GM13977 (cell line): ENCODE results near the gene LAMA3.

ENCODE experiments used
- DNase-seq: peaks from one replicate; pipeline ENCODE4 v3.0.0; 2012; ENCODE audit warnings: low spot score
- CTCF ChIP-seq: IDR thresholded peaks from 2 replicates; pipeline ENCODE4 v1.5.1; 2012; ENCODE audit warnings: mild to moderate bottlenecking, control low read depth; ENCODE audit not compliant: insufficient read depth; ENCODE audit errors: extremely low read depth, missing control alignments
- in situ Hi-C: fragments of 300-500 bp; cut with MboI; formaldehyde crosslinking; loops from one replicate; pipeline ENCODE4 v1.12.0; 2022; ENCODE audit warnings: low sequenced_read_pairs, low pct_unique_long_range_greater_than_20kb, mixed read lengths, inconsistent platforms; ENCODE audit not compliant: unreplicated experiment

Gene LAMA3

GRCh38 chr18:23971666-23972230, 282.5 kb downstream of the LAMA3 start:
- DNase-seq: no peak
- TF ChIP-seq CTCF: no peak
- in situ Hi-C loops: no loop called here

GRCh38 chr18:23972453-23972852, 283.2 kb downstream of the LAMA3 start:
- TF ChIP-seq CTCF: no peak
- in situ Hi-C loops: no loop called here
- peak; percentile 48 for DNase-seq

- in situ Hi-C loops: no loop called here
- no peak for TF ChIP-seq CTCF
- DNase-seq: no peak
Observed at GRCh38 chr18:23977103-23977502, 287.9 kb downstream of the LAMA3 start.

GRCh38 chr18:23977719-23978483, 288.6 kb downstream of the LAMA3 start:
- no peak for TF ChIP-seq CTCF
- no peak for DNase-seq
- in situ Hi-C loops: no loop called here

- no peak for TF ChIP-seq CTCF
- no peak for DNase-seq
- in situ Hi-C loops: no loop called here
Observed at GRCh38 chr18:23981369-23981980, 292.2 kb downstream of the LAMA3 start.

GRCh38 chr18:23982155-23983079, 293.2 kb downstream of the LAMA3 start:
- no peak for DNase-seq
- in situ Hi-C loops: no loop called here
- TF ChIP-seq CTCF: no peak
